Measurements from ENCODE around the gene KMT5B.

DNA sequence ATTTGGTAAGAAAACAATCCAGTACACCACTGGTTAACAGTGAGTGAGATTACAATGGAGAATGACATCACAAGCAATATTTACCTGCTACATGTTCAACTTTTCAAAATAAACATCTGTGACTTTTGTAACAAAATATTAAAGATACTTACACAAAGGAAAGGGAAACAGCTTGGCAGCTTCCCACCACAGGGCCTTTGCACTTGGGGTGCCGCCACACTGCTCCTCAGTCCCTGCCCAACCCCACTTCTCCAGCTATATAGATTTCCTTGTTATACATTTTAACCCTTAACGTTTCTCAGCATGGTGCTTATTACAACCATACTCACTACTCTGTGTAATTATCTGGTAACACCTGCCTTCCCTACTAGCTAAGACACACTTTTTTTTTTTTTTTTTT lies 10.9 kb downstream of the KMT5B start:
- TF ChIP-seq MAX (IDR thresholded peaks at IDR 0.05; ENCODE audit: low read depth, low read length) (no peak), POLR2A (IDR thresholded peaks at IDR 0.05; ENCODE audit: extremely low read depth, insufficient read length) (no peak), MYC (IDR thresholded peaks at IDR 0.05; ENCODE audit: low read depth, low read length) (no peak)
- TF ChIP-seq, protein P1, sequence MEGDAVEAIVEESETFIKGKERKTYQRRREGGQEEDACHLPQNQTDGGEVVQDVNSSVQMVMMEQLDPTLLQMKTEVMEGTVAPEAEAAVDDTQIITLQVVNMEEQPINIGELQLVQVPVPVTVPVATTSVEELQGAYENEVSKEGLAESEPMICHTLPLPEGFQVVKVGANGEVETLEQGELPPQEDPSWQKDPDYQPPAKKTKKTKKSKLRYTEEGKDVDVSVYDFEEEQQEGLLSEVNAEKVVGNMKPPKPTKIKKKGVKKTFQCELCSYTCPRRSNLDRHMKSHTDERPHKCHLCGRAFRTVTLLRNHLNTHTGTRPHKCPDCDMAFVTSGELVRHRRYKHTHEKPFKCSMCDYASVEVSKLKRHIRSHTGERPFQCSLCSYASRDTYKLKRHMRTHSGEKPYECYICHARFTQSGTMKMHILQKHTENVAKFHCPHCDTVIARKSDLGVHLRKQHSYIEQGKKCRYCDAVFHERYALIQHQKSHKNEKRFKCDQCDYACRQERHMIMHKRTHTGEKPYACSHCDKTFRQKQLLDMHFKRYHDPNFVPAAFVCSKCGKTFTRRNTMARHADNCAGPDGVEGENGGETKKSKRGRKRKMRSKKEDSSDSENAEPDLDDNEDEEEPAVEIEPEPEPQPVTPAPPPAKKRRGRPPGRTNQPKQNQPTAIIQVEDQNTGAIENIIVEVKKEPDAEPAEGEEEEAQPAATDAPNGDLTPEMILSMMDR (IDR thresholded peaks at IDR 0.05; ENCODE audit: low read depth, low read length), result no peak

All from NB4 (cell line).